SK-N-SH (cell line): ENCODE measurements around the gene CDS2. TPM values are rescaled to one million over a fixed set of nuclear protein-coding genes. Genes with fewer than 3 reads are reported as not detected.

ENCODE experiments used
- CTCF ChIA-PET: fragments of 300-600, 350-600 bp; formaldehyde crosslinking; extraction: SDS; loops from one replicate; lab custom pipeline; 2021; lab: Yijun Ruan, JAX
- POLR2A ChIA-PET: fragments of 350-600 bp; sonication (Branson Sonifier 250); formaldehyde crosslinking; extraction: SDS; loops from one replicate; lab custom pipeline; 2020; ENCODE audit warnings: antibody characterized with exemption, inconsistent platforms; lab: Yijun Ruan, JAX
- DNase-seq: peaks from one replicate; pipeline ENCODE4 v3.0.0; 2012
- H2AFZ ChIP-seq: fragments of 200-600 bp; sonication (generic); 2 replicates; pipeline ENCODE4 v1.8.1; 2016; ENCODE audit warnings: antibody characterized with exemption, mild to moderate bottlenecking, low read depth
- H3F3A ChIP-seq: fragments of 200-600 bp; sonication (generic); replicated peaks from 2 replicates; pipeline ENCODE3; 2016; ENCODE audit warnings: antibody characterized with exemption, mild to moderate bottlenecking; ENCODE audit not compliant: insufficient read depth
- H3K27ac ChIP-seq, 2 experiments: fragments of 200-500 bp in 1 of 2; fragments of 200-600 bp in 1 of 2; sonication (Bioruptor generic) in 1 of 2; sonication (generic), shearing (Covaris generic) in 1 of 2; 2 replicates each; pipeline versions ENCODE4 v1.5.1 to v1.6.1; 2014 to 2016; ENCODE audit warnings: low read depth in 2 of 2, inconsistent platforms in 1 of 2, low read length in 1 of 2, mild to moderate bottlenecking in 1 of 2, mixed read lengths in 1 of 2
- H3K27me3 ChIP-seq: fragments of 200-600 bp; sonication (generic), shearing (Covaris generic); 2 replicates; pipeline ENCODE4 v1.6.1; 2016; ENCODE audit warnings: mixed run types; ENCODE audit not compliant: insufficient read depth
- H3K36me3 ChIP-seq, 2 experiments: fragments of 200-500 bp in 1 of 2; fragments of 200-600 bp in 1 of 2; sonication (Bioruptor generic) in 1 of 2; sonication (generic) in 1 of 2; replicated peaks in 1 of 2; 2 replicates each; pipeline versions ENCODE3 to v1.5.1; 2014 to 2016; ENCODE audit warnings: low read length in 1 of 2, mild to moderate bottlenecking in 1 of 2; ENCODE audit not compliant: insufficient read depth in 2 of 2, control insufficient read depth in 1 of 2
- H3K4me1 ChIP-seq, 2 experiments: fragments of 200-500 bp in 1 of 2; fragments of 200-600 bp in 1 of 2; sonication (Bioruptor generic) in 1 of 2; sonication (generic), shearing (Covaris generic) in 1 of 2; 2 replicates each; pipeline versions ENCODE4 v1.5.1 to v1.6.1; 2014 to 2016; ENCODE audit warnings: low read depth in 1 of 2, low read length in 1 of 2, mixed run types in 1 of 2; ENCODE audit not compliant: insufficient read depth in 2 of 2, control insufficient read depth in 1 of 2
- H3K4me2 ChIP-seq: fragments of 200-600 bp; sonication (generic), shearing (Covaris generic); 2 replicates; pipeline ENCODE4 v1.6.1; 2017; ENCODE audit warnings: mixed run types
- H3K4me3 ChIP-seq, 2 experiments: fragments of 200-500 bp in 1 of 2; fragments of 200-600 bp in 1 of 2; sonication (Bioruptor generic) in 1 of 2; sonication (generic), shearing (Covaris generic) in 1 of 2; 2 replicates each; pipeline versions ENCODE4 v1.5.1 to v1.8.1; 2014 to 2016; ENCODE audit warnings: low read depth in 2 of 2, inconsistent platforms in 1 of 2, low read length in 1 of 2, mild to moderate bottlenecking in 1 of 2, mixed read lengths in 1 of 2, moderate library complexity in 1 of 2
- H3K79me2 ChIP-seq: fragments of 200-600 bp; sonication (generic); 2 replicates; pipeline ENCODE4 v1.8.1; 2017; ENCODE audit warnings: mild to moderate bottlenecking; ENCODE audit not compliant: insufficient read depth
- H3K9ac ChIP-seq: fragments of 200-600 bp; sonication (generic); 2 replicates; pipeline ENCODE4 v1.6.1; 2017; ENCODE audit warnings: mixed run types
- H3K9me2 ChIP-seq: fragments of 200-600 bp; sonication (generic); 2 replicates; pipeline ENCODE4 v1.6.1; 2017; ENCODE audit warnings: mixed run types
- H3K9me3 ChIP-seq: fragments of 200-600 bp; sonication (generic); 2 replicates; pipeline ENCODE4 v1.6.1; 2017; ENCODE audit warnings: mixed run types, mild to moderate bottlenecking, moderate library complexity
- H4K20me1 ChIP-seq: fragments of 200-600 bp; sonication (generic); 2 replicates; pipeline ENCODE4 v1.6.1; 2017; ENCODE audit warnings: mild to moderate bottlenecking, mixed run types; ENCODE audit not compliant: insufficient read depth
- ELF1 ChIP-seq: IDR thresholded peaks from 2 replicates; pipeline ENCODE4 v1.4.0; 2012
- EP300 ChIP-seq, 2 experiments: IDR thresholded peaks; 2 replicates each; pipeline versions ENCODE4 v1.4.0 to v1.6.1; 2012; ENCODE audit warnings: borderline replicate concordance in 1 of 2, low read depth in 1 of 2, low read length in 1 of 2
- EZH2phosphoT487 ChIP-seq: fragments of 200-600 bp; sonication (generic); IDR thresholded peaks from 2 replicates; pipeline ENCODE4 v1.6.1; 2017; ENCODE audit warnings: low read depth, mixed run types, mild to moderate bottlenecking, antibody characterized with exemption, moderate library complexity, borderline replicate concordance
- FOSL2 ChIP-seq: IDR thresholded peaks from 2 replicates; pipeline ENCODE4 v1.4.0; 2012; ENCODE audit warnings: low read depth, mild to moderate bottlenecking, moderate library complexity, borderline replicate concordance
- GABPA ChIP-seq: IDR thresholded peaks from 2 replicates; pipeline ENCODE4 v1.4.0; 2012; ENCODE audit warnings: low read depth, mild to moderate bottlenecking
- MXI1 ChIP-seq: IDR thresholded peaks from 2 replicates; pipeline ENCODE4 v1.6.1; 2012; ENCODE audit warnings: mild to moderate bottlenecking, low read depth, low read length, improper control_type of control experiment
- POLR2AphosphoS5 ChIP-seq: IDR thresholded peaks from 2 replicates; pipeline ENCODE4 v1.6.1; 2012; ENCODE audit warnings: low read depth, low read length
- RFX5 ChIP-seq: IDR thresholded peaks from 2 replicates; pipeline ENCODE4 v1.6.1; 2012; ENCODE audit warnings: mild to moderate bottlenecking, improper control_type of control experiment, low read length
- RXRA ChIP-seq: IDR thresholded peaks from 2 replicates; pipeline ENCODE4 v1.4.0; 2012; ENCODE audit warnings: low read depth, mild to moderate bottlenecking, borderline replicate concordance
- TAF1 ChIP-seq: IDR thresholded peaks from 2 replicates; pipeline ENCODE4 v1.6.1; 2012; ENCODE audit warnings: low read depth, mild to moderate bottlenecking, low read length, moderate library complexity, borderline replicate concordance
- TCF12 ChIP-seq: IDR thresholded peaks from 2 replicates; pipeline ENCODE4 v1.4.0; 2012
- WGBS: methylation state at CpG from one replicate; pipeline ENCODE4 v1.1.6; 2017; ENCODE audit warnings: low lambda C conversion rate; 5-methylcytosine and 5-hydroxymethylcytosine counted together
- polyA plus RNA-seq, 3 experiments: library from polyadenylated mRNA; depleted of rRNA; stranded (reverse); fragments of >200 nt; gene quantifications; 2 replicates each; pipeline ENCODE4 v1.2.3, GENCODE V29; 2012
- TF ChIP-seq, protein P1 (sequence below): fragments of 200-600 bp; sonication (generic); IDR thresholded peaks from 2 replicates; pipeline ENCODE4 v1.6.1; 2017; ENCODE audit warnings: antibody characterized with exemption, mild to moderate bottlenecking, moderate library complexity
- TF ChIP-seq, protein P2 (sequence below): fragments of 150-350 bp; IDR thresholded peaks from 2 replicates; pipeline ENCODE4 v1.6.1; 2016; ENCODE audit warnings: mild to moderate bottlenecking, low read depth, low read length

The CDS2 gene
- polyA plus RNA-seq, 1 of the 3 experiments (the other 2 are of a cell fraction): 13.9 TPM

DNA sequence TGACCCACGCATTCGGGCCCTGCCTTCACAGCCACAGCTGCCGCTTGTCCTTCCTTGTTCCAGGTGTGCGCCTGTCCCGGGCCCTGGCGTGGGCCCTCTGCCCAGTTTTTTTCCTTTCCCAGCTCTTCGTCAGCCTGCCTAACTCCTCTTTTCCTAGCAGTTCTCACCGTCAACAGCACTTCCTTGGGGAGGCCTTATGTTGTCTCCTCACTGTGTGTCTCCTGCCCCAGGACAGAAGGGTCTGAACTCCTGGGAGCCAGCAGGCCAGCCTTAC lies 71.8 kb downstream of the CDS2 start:
- Histone ChIP-seq H3K9ac (no peak overlapping the region), H2AFZ (no peak overlapping the region), H3K27me3 (no peaks in the 10 kb centered on the region), H3K4me2 (no peak overlapping the region), H3K36me3 (peaks cover 0 to 12% of the 10 kb centered on the region in 2 experiments), H3K9me3 (no peaks in the 10 kb centered on the region), H3K9me2 (no peaks in the 10 kb centered on the region), H3K4me3 (no peak overlapping the region), H3K27ac (no peak overlapping the region; a peak in 1 of 4 replicates), H4K20me1 (no peaks in the 10 kb centered on the region), H3F3A (no peaks in the 10 kb centered on the region), H3K4me1 (no peaks in the 10 kb centered on the region; a peak in 1 of 4 replicates), H3K79me2 (no peaks in the 10 kb centered on the region)
- TF ChIP-seq ELF1 (no peak), TAF1 (no peak), RXRA (no peak), TCF12 (no peak), GABPA (no peak), EP300 (IDR thresholded peaks at IDR 0.05; ENCODE audit: borderline replicate concordance in 1 of 2, low read depth in 1 of 2, low read length in 1 of 2) (no peak), FOSL2 (no peak)
- TF ChIP-seq, protein P1, sequence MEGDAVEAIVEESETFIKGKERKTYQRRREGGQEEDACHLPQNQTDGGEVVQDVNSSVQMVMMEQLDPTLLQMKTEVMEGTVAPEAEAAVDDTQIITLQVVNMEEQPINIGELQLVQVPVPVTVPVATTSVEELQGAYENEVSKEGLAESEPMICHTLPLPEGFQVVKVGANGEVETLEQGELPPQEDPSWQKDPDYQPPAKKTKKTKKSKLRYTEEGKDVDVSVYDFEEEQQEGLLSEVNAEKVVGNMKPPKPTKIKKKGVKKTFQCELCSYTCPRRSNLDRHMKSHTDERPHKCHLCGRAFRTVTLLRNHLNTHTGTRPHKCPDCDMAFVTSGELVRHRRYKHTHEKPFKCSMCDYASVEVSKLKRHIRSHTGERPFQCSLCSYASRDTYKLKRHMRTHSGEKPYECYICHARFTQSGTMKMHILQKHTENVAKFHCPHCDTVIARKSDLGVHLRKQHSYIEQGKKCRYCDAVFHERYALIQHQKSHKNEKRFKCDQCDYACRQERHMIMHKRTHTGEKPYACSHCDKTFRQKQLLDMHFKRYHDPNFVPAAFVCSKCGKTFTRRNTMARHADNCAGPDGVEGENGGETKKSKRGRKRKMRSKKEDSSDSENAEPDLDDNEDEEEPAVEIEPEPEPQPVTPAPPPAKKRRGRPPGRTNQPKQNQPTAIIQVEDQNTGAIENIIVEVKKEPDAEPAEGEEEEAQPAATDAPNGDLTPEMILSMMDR: no peak
- DNase-seq: no peak
- POLR2A ChIA-PET: interaction anchor here (0.7 kb wide), 1 partner anchor 72 kb away, joined by 3 read pairs; the partner anchor contains the start of gene CDS2
- CTCF ChIA-PET: interaction anchor here (0.8 to 1.9 kb wide), 3 partner anchors 72 to 249 kb away, joined by 3 to 7 read pairs (median 4); partner anchors contain the start of genes CDS2 and PCNA
- 94% methylated on average over 8 of the region's 8 CpGs for WGBS

DNA sequence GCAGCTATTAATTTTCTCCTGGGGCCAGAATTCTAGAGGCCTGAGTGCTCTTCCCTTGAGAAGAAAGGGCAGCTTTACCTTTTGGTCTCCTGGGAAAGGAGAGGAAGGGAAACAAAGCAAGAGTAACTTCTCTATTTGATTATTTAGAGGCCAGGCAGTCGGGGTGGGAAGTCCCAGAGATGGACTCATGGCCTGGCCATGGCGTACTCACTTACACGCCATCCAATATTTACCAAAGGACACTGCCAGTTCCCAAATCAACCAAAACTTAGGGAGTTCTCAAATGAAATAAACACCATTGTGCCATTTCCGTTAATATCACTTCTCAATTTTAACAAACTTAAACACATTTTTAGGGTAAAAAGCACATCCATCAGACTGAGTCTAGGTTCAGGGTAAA lies 76.6 kb downstream of the CDS2 start:
- POLR2A ChIA-PET: no interaction called here
- Histone ChIP-seq H3K79me2 (no peaks in the 10 kb centered on the region), H3K4me2 (no peak overlapping the region), H3K9me3 (no peaks in the 10 kb centered on the region), H3K9me2 (no peaks in the 10 kb centered on the region), H3K4me3 (no peak overlapping the region), H4K20me1 (no peaks in the 10 kb centered on the region), H3K36me3 (peaks cover 0 to 8% of the 10 kb centered on the region in 2 experiments), H3K9ac (no peak overlapping the region), H3F3A (no peaks in the 10 kb centered on the region), H3K27me3 (no peaks in the 10 kb centered on the region), H3K27ac (no peak overlapping the region), H3K4me1 (peaks cover 0 to 5% of the 10 kb centered on the region in 2 experiments; a peak in 1 of 4 replicates), H2AFZ (no peak overlapping the region)
- CTCF ChIA-PET: interaction anchor here (0.8 to 13.5 kb wide), 7 partner anchors 11 to 463 kb away, joined by 3 to 260 read pairs (median 4); no protein-coding TSS in a partner anchor
- 100% methylated on average over 4 of the region's 4 CpGs for WGBS
- TF ChIP-seq MXI1: no peak
- no peak for TF ChIP-seq RXRA
- TF ChIP-seq, protein P2, sequence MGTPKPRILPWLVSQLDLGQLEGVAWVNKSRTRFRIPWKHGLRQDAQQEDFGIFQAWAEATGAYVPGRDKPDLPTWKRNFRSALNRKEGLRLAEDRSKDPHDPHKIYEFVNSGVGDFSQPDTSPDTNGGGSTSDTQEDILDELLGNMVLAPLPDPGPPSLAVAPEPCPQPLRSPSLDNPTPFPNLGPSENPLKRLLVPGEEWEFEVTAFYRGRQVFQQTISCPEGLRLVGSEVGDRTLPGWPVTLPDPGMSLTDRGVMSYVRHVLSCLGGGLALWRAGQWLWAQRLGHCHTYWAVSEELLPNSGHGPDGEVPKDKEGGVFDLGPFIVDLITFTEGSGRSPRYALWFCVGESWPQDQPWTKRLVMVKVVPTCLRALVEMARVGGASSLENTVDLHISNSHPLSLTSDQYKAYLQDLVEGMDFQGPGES: no peak
- no peak for TF ChIP-seq EZH2phosphoT487
- TF ChIP-seq EP300 (IDR thresholded peaks at IDR 0.05; ENCODE audit: borderline replicate concordance in 1 of 2, low read depth in 1 of 2, low read length in 1 of 2): no peak
- no peak for TF ChIP-seq POLR2AphosphoS5
- TF ChIP-seq RFX5: no peak
- DNase-seq: no peak
